Gastroesophageal sphincter (tissue), 3 donors: ENCODE results near the gene CSMD2.

ENCODE experiments used
- POLR2A ChIP-seq, 2 donors: fragments of 450-650 bp; IDR thresholded peaks; one replicate each; pipeline ENCODE4 v1.6.1; 2017; ENCODE audit warnings: antibody characterized with exemption in 2 of 2, mild to moderate bottlenecking in 2 of 2, moderate library complexity in 1 of 2
- POLR2AphosphoS5 ChIP-seq: sonication (generic); formaldehyde crosslinking; IDR thresholded peaks from one replicate; pipeline ENCODE4 v1.6.1; 2017; ENCODE audit warnings: antibody characterized with exemption
- TF ChIP-seq, protein P1 (sequence below), 4 experiments: fragments of 200-600 bp in 2 of 4; fragments of 450-650 bp in 2 of 4; sonication (generic) in 1 of 4; IDR thresholded peaks; one replicate each; pipeline ENCODE4 v1.5.1; 2017 to 2019; ENCODE audit warnings: antibody characterized with exemption in 4 of 4, mild to moderate bottlenecking in 2 of 4, moderate library complexity in 2 of 4

DNA sequence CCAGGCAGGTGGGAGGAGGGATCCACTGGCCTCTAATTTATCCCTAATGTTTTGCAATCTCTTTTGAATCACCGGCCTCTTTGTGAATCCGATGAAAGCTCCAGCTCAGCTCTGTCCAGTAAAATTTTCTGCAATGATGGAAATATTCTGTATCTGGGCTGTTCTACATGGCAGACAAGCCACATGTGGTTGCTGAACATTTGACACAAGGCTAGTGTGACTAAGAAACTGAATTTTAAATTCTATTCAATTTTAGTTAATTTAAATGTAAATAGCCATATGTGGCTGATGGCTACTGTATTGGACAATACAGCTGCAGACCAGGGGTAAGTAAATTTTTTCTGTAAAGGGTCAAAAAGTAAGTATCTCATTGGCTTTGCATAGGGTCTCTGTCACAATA lies 135.1 kb downstream of the CSMD2 start:
- TF ChIP-seq, protein P1, sequence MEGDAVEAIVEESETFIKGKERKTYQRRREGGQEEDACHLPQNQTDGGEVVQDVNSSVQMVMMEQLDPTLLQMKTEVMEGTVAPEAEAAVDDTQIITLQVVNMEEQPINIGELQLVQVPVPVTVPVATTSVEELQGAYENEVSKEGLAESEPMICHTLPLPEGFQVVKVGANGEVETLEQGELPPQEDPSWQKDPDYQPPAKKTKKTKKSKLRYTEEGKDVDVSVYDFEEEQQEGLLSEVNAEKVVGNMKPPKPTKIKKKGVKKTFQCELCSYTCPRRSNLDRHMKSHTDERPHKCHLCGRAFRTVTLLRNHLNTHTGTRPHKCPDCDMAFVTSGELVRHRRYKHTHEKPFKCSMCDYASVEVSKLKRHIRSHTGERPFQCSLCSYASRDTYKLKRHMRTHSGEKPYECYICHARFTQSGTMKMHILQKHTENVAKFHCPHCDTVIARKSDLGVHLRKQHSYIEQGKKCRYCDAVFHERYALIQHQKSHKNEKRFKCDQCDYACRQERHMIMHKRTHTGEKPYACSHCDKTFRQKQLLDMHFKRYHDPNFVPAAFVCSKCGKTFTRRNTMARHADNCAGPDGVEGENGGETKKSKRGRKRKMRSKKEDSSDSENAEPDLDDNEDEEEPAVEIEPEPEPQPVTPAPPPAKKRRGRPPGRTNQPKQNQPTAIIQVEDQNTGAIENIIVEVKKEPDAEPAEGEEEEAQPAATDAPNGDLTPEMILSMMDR (IDR thresholded peaks at IDR 0.05) = no peak
- TF ChIP-seq POLR2AphosphoS5 = no peak
- TF ChIP-seq POLR2A (IDR thresholded peaks at IDR 0.05) = no peak
